ENCODE measurements around the gene UBE2E2.

UBE2E2 gene

GRCh38 chr3:23390446-23390845 is 187.3 kb downstream of the UBE2E2 start:
- DNase-seq (ENCODE audit: low read depth), result no peak
- TF ChIP-seq POLR2A (IDR thresholded peaks at IDR 0.05; ENCODE audit: extremely low read depth, insufficient read length), result no peak
- H3K4me3 ChIP-seq (ENCODE audit: low read depth, low read length), result no peak overlapping the region

- no peak overlapping the region for H3K4me3 ChIP-seq (ENCODE audit: low read depth, low read length)
- no peak for DNase-seq (ENCODE audit: low read depth)
- TF ChIP-seq MYC (IDR thresholded peaks at IDR 0.05; ENCODE audit: low read depth, low read length), result no peak
- no peak for TF ChIP-seq CTCF (IDR thresholded peaks at IDR 0.05; ENCODE audit: low read depth, low read length)
- TF ChIP-seq POLR2A (IDR thresholded peaks at IDR 0.05; ENCODE audit: extremely low read depth, insufficient read length), result no peak
- TF ChIP-seq MAX (IDR thresholded peaks at IDR 0.05; ENCODE audit: low read depth, low read length), result no peak
Measured at GRCh38 chr3:23390989-23391553, 187.9 kb downstream of the UBE2E2 start.

- no peak for DNase-seq (ENCODE audit: low read depth)
- no peak overlapping the region for H3K4me3 ChIP-seq (ENCODE audit: low read depth, low read length)
- TF ChIP-seq CTCF (IDR thresholded peaks at IDR 0.05; ENCODE audit: low read depth, low read length) (no peak), MYC (IDR thresholded peaks at IDR 0.05; ENCODE audit: low read depth, low read length) (no peak), MAX (IDR thresholded peaks at IDR 0.05; ENCODE audit: low read depth, low read length) (no peak), POLR2A (IDR thresholded peaks at IDR 0.05; ENCODE audit: extremely low read depth, insufficient read length) (no peak)
Measured at GRCh38 chr3:23395115-23395514, 192.0 kb downstream of the UBE2E2 start.

- TF ChIP-seq CTCF (IDR thresholded peaks at IDR 0.05; ENCODE audit: low read depth, low read length), result no peak
- TF ChIP-seq MAX (IDR thresholded peaks at IDR 0.05; ENCODE audit: low read depth, low read length), result no peak
- H3K4me3 ChIP-seq (ENCODE audit: low read depth, low read length), result no peak overlapping the region
- DNase-seq (ENCODE audit: low read depth), result no peak
Measured at GRCh38 chr3:23396746-23397145, 193.6 kb downstream of the UBE2E2 start.

- TF ChIP-seq MYC (IDR thresholded peaks at IDR 0.05; ENCODE audit: low read depth, low read length), result no peak
- TF ChIP-seq MAX (IDR thresholded peaks at IDR 0.05; ENCODE audit: low read depth, low read length), result no peak
- H3K4me3 ChIP-seq (ENCODE audit: low read depth, low read length), result no peak overlapping the region
- no peak for DNase-seq (ENCODE audit: low read depth)
Measured at GRCh38 chr3:23399221-23399620, 196.1 kb downstream of the UBE2E2 start.

GRCh38 chr3:23402728-23403492 is 199.8 kb downstream of the UBE2E2 start:
- no peak for TF ChIP-seq MYC (IDR thresholded peaks at IDR 0.05; ENCODE audit: low read depth, low read length)
- no peak for TF ChIP-seq POLR2A (IDR thresholded peaks at IDR 0.05; ENCODE audit: extremely low read depth, insufficient read length)
- TF ChIP-seq MAX (IDR thresholded peaks at IDR 0.05; ENCODE audit: low read depth, low read length), result no peak
- no peak for TF ChIP-seq CTCF (IDR thresholded peaks at IDR 0.05; ENCODE audit: low read depth, low read length)

More at GRCh38 chr3:23402728-23403492, 199.8 kb downstream of the UBE2E2 start:
- H3K4me3 ChIP-seq (ENCODE audit: low read depth, low read length), result no peak overlapping the region
- no peak for DNase-seq (ENCODE audit: low read depth)
